Natural killer cell (primary cell): ENCODE results near the gene WDFY4. TPM values are rescaled to one million over a fixed set of nuclear protein-coding genes. Genes with fewer than 3 reads are reported as not detected.

Experiments
- ATAC-seq, 3 donors: fragments of 150-1000 bp in 2 of 3; fragments of 200-7000 bp in 1 of 3; cut with Tn5 transposase; 1 replicate in 1 of 3; 2 replicates in 2 of 3; pipeline ENCODE4 v1.10.0; 2021; ENCODE audit warnings: mild to moderate bottlenecking in 2 of 3, moderate library complexity in 2 of 3
- DNase-seq, 2 donors: peaks; one replicate each; pipeline versions ENCODE4 v3.0.0 to v3.0.0-alpha.2; 2013 to 2021; ENCODE audit warnings: mixed read lengths in 1 of 2
- H3K27ac ChIP-seq: one replicate; pipeline ENCODE4 v1.5.1; 2013; ENCODE audit warnings: mild to moderate bottlenecking, low read length
- H3K27me3 ChIP-seq: one replicate; pipeline ENCODE4 v1.6.1; 2013; ENCODE audit warnings: low read length; ENCODE audit not compliant: control insufficient read depth, insufficient read depth
- H3K36me3 ChIP-seq: one replicate; pipeline ENCODE4 v1.6.1; 2013; ENCODE audit warnings: low read length; ENCODE audit not compliant: control insufficient read depth, insufficient read depth
- H3K4me1 ChIP-seq: one replicate; pipeline ENCODE4 v1.6.1; 2013; ENCODE audit warnings: low read length; ENCODE audit not compliant: control insufficient read depth, insufficient read depth
- H3K4me3 ChIP-seq: one replicate; pipeline ENCODE4 v1.5.1; 2013; ENCODE audit warnings: low read length
- H3K9me3 ChIP-seq: one replicate; pipeline ENCODE4 v1.6.1; 2013; ENCODE audit warnings: low read length; ENCODE audit not compliant: control insufficient read depth, insufficient read depth
- H3K27ac Mint-ChIP-seq, 2 donors: one replicate each; pipeline ENCODE4 v1.8.0; 2022; ENCODE audit warnings: mild to moderate bottlenecking in 2 of 2, mixed read lengths in 2 of 2, moderate library complexity in 1 of 2
- H3K27me3 Mint-ChIP-seq, 2 donors: one replicate each; pipeline ENCODE4 v1.8.0; 2022; ENCODE audit warnings: low read depth in 2 of 2, mixed read lengths in 2 of 2
- H3K36me3 Mint-ChIP-seq: one replicate; pipeline ENCODE4 v1.8.0; 2022; ENCODE audit warnings: mixed read lengths
- H3K4me1 Mint-ChIP-seq, 2 donors: one replicate each; pipeline ENCODE4 v1.8.0; 2022; ENCODE audit warnings: mixed read lengths in 2 of 2
- H3K4me3 Mint-ChIP-seq: one replicate; pipeline ENCODE4 v1.8.0; 2022; ENCODE audit warnings: mild to moderate bottlenecking, moderate library complexity, mixed read lengths
- H3K9me3 Mint-ChIP-seq, 2 donors: one replicate each; pipeline ENCODE4 v1.8.0; 2022; ENCODE audit warnings: mixed read lengths in 2 of 2
- WGBS: methylation state at CpG from one replicate; pipeline ENCODE4 v1.1.7; 2013; ENCODE audit warnings: missing lambda C conversion rate; ENCODE audit not compliant: insufficient coverage; 5-methylcytosine and 5-hydroxymethylcytosine counted together
- intact Hi-C: fragments of 100-400 bp; cut with micrococcal nuclease; formaldehyde crosslinking; loops from one replicate; pipeline ENCODE4 v1.14.2; 2022
- total RNA-seq, 4 donors: library from RNA; stranded (reverse); fragments of 120-200 nt in 1 of 4; gene quantifications; one replicate each; pipeline versions ENCODE4 v1.2.3 to v1.2.4, GENCODE V29; 2013 to 2022
- TF ChIP-seq, protein P1 (sequence below): fragments of 200-600 bp; IDR thresholded peaks from one replicate; pipeline ENCODE4 v1.8.0; 2022; ENCODE audit warnings: antibody characterized with exemption

WDFY4 gene
- total RNA-seq, 3 donors from 2014 or later (not counting 1 experiment from before 2014, with no cell fraction given) = 1.7 to 8.4 (median 3.5) TPM

DNA sequence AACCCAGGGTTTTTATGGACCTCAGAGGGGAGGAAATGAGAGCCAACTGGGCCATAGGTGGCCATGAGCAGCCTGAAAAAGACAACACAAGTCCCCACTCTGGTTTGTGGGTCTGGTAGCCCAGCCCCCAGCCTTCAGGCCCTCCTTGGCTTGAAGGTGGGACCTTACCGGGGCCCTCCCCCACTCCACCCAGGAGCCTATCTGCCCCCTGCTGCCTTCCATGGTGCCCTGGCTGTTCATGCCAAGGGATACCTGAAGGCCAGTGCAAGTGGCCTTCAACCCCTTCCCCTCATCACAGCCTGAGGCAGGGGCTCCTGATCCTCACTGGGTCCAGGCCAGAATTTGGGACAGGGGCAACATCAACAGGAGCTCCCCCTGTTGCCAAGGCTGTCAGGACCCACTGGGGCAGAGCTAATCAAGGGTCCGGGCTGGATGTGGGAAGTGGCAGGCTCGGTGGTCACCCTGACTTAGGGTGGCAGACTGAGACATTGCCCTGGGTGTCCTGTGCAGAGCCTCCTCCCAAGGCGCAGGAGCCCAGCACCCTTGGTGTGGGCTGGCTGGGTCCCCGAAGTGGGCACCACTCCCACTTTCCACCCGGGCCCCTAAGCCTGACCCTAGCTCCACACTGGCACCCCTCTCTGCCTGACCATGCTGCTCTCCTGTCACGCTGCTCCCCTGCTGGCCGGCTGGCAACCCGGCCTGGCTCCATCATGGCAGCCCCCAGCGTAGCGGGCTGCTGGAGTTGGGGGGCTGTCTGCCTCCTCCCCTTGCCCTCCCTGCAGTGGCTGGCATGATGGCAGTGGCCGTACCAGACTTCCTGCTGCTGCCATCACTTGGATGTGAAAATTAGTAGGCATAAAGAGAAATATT, 6.4 kb downstream of the WDFY4 start:
- no peak overlapping the region for H3K27ac ChIP-seq
- TF ChIP-seq, protein P1, sequence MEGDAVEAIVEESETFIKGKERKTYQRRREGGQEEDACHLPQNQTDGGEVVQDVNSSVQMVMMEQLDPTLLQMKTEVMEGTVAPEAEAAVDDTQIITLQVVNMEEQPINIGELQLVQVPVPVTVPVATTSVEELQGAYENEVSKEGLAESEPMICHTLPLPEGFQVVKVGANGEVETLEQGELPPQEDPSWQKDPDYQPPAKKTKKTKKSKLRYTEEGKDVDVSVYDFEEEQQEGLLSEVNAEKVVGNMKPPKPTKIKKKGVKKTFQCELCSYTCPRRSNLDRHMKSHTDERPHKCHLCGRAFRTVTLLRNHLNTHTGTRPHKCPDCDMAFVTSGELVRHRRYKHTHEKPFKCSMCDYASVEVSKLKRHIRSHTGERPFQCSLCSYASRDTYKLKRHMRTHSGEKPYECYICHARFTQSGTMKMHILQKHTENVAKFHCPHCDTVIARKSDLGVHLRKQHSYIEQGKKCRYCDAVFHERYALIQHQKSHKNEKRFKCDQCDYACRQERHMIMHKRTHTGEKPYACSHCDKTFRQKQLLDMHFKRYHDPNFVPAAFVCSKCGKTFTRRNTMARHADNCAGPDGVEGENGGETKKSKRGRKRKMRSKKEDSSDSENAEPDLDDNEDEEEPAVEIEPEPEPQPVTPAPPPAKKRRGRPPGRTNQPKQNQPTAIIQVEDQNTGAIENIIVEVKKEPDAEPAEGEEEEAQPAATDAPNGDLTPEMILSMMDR = no peak
- H3K4me3 Mint-ChIP-seq = no peak overlapping the region

DNA sequence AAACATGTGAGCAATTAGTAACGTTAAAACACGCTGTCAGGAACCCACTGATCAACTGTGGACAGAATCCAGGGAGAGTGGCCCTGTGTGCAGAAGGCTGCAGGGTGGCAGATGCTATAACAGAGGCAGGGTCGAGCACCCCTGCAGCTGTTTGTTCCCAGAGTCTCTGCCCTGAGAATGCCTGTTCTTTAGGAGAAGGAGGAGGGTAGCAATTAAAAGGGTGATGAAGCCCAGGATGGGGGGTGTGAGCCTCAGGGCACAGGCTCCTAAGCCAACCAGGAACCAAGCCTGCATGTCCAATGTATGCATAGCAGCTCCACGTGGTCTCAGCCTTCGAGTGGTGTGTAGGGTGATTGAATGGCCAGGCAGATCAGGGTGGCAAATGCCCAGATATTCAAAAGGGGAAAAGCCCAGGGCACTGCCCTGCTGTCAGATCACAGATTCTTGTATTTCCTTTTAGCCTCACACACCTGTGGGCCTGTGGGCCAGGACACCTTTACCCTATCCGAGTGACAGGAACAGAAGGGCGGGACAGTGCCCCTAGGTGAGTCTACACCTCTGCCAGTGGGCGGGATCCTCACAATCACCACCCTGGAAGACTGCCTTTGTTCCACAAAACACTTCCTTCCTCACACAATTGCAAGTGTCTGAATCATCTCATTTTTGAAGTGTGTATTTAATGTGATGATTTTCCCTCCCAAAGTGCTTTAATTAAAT, 7.3 kb downstream of the WDFY4 start:
- H3K36me3 Mint-ChIP-seq = no peaks in the 10 kb centered on the region
- H3K9me3 Mint-ChIP-seq = no peaks in the 10 kb centered on the region
- Histone ChIP-seq H3K27ac (no peak overlapping the region), H3K4me3 (no peak overlapping the region), H3K9me3 (no peaks in the 10 kb centered on the region), H3K36me3 (no peaks in the 10 kb centered on the region), H3K4me1 (no peaks in the 10 kb centered on the region), H3K27me3 (no peaks in the 10 kb centered on the region)
- DNase-seq (no peak), ATAC-seq (no peak)
- peaks cover 0 to 3% of the 10 kb centered on the region in 2 donors for H3K27me3 Mint-ChIP-seq
- TF ChIP-seq, protein P1 = no peak
- no peak overlapping the region for H3K4me3 Mint-ChIP-seq
- no peak overlapping the region for H3K27ac Mint-ChIP-seq
- H3K4me1 Mint-ChIP-seq = no peaks in the 10 kb centered on the region
- intact Hi-C loops = no loop called here
- WGBS = 73% methylated on average over 8 of the region's 8 CpGs

More for the DNA sequence above, 6.4 kb downstream of the WDFY4 start:
- Mint-ChIP-seq H3K27me3 (peaks cover 0 to 3% of the 10 kb centered on the region in 2 donors), H3K4me1 (no peaks in the 10 kb centered on the region), H3K27ac (no peak overlapping the region), H3K9me3 (no peaks in the 10 kb centered on the region), H3K36me3 (no peaks in the 10 kb centered on the region)
- Histone ChIP-seq H3K4me1 (no peaks in the 10 kb centered on the region), H3K9me3 (no peaks in the 10 kb centered on the region), H3K36me3 (no peaks in the 10 kb centered on the region), H3K27me3 (no peaks in the 10 kb centered on the region), H3K4me3 (no peak overlapping the region)
- no peak for ATAC-seq
- intact Hi-C loops = no loop called here
- WGBS = 85% methylated on average over 12 of the region's 12 CpGs
- no peak for DNase-seq

DNA sequence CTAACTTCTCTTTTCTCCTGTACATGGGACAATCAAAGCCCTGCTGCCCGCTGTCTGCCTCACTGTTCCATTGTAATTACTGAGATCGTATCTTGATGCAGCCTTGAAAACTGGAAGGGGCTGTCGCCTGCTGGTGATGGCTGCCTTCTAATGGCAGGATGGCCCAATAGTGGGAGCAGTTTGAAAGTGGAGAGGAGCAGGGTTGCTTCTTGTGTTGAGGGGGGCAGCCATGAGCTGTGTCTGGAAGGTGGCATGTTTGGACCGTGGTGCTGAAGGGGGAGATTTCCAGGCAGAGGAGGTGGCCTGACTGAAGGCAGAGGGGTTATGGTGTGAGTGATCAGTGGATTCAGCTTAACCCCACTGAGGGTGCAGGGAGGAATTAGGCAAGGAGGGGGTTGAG, 8.1 kb downstream of the WDFY4 start:
- 100% methylated on average over 4 of the region's 4 CpGs for WGBS
- no peaks in the 10 kb centered on the region for H3K36me3 ChIP-seq
- H3K9me3 Mint-ChIP-seq = no peaks in the 10 kb centered on the region
- no peak overlapping the region for H3K27ac ChIP-seq
- no peaks in the 10 kb centered on the region for H3K27me3 ChIP-seq
- H3K4me1 ChIP-seq = no peaks in the 10 kb centered on the region
- ATAC-seq (no peak), DNase-seq (no peak)
- H3K4me1 Mint-ChIP-seq = no peaks in the 10 kb centered on the region
- H3K36me3 Mint-ChIP-seq = no peaks in the 10 kb centered on the region
- H3K27me3 Mint-ChIP-seq = peaks cover 0 to 3% of the 10 kb centered on the region in 2 donors
- no peak overlapping the region for H3K4me3 Mint-ChIP-seq
- intact Hi-C loops = no loop called here
- H3K27ac Mint-ChIP-seq = no peak overlapping the region
- no peaks in the 10 kb centered on the region for H3K9me3 ChIP-seq
- no peak overlapping the region for H3K4me3 ChIP-seq
- TF ChIP-seq, protein P1 = no peak
